ENCODE results near the gene NXPE1.

DNA sequence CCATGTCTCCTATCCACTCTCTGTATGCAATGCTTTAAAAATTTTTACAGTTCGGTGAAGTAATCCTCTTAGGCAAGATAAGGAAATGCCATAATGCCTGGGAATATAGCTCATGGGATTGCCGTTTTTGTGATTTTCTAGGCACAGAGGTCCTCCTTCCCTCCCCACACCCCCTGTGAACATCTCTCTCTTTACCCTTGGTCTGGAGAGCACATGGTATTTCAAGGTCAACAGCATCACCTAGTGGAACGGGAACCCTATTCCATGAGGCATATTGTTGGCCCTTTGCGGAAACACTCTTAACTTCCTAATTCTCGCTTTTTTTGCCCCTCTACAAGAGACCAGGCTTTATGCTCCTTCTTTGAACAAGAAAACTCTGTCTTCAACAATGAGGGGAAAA lies 27.1 kb upstream of the NXPE1 start:
- TF ChIP-seq CTCF (IDR thresholded peaks at IDR 0.05) (peak in 1 of 6 experiments; percentile 13), POLR2A (IDR thresholded peaks at IDR 0.05) (no peak)
